Neural crest cell (in vitro differentiated cells): ENCODE data around the gene GALNT17. TPM values are rescaled to one million over a fixed set of nuclear protein-coding genes. Genes with fewer than 3 reads are reported as not detected.

ENCODE experiments used
- DNase-seq: peaks from one replicate; pipeline ENCODE4 v3.0.0; 2021; ENCODE audit warnings: low read depth, mixed read lengths, low spot score
- H3K27ac Mint-ChIP-seq: one replicate; pipeline ENCODE4 v1.8.0; 2021; ENCODE audit warnings: mild to moderate bottlenecking, mixed read lengths; ENCODE audit not compliant: unreplicated experiment
- H3K27me3 Mint-ChIP-seq: 2 replicates; pipeline ENCODE4 v1.8.0; 2021; ENCODE audit warnings: low read depth, mild to moderate bottlenecking, mixed read lengths
- H3K36me3 Mint-ChIP-seq: 2 replicates; pipeline ENCODE4 v1.8.0; 2021; ENCODE audit warnings: low read depth, mild to moderate bottlenecking, mixed read lengths
- H3K4me1 Mint-ChIP-seq: 2 replicates; pipeline ENCODE4 v1.8.0; 2021; ENCODE audit warnings: mixed read lengths
- H3K4me3 Mint-ChIP-seq: one replicate; pipeline ENCODE4 v1.8.0; 2021; ENCODE audit warnings: mild to moderate bottlenecking, mixed read lengths
- H3K9me3 Mint-ChIP-seq: 2 replicates; pipeline ENCODE4 v1.8.0; 2021; ENCODE audit warnings: mixed read lengths
- total RNA-seq: library from RNA; stranded (reverse); gene quantifications from 2 replicates; pipeline ENCODE4 v1.2.1, GENCODE V29; 2021
- TF ChIP-seq, protein P1 (sequence below): fragments of 200-600 bp; sonication (generic); conservative IDR thresholded peaks from 2 replicates; pipeline ENCODE4 v1.5.0; 2021; ENCODE audit warnings: antibody characterized with exemption, mild to moderate bottlenecking

Gene GALNT17
- total RNA-seq, 1 donor from 2014 or later = 11.0 TPM

DNA sequence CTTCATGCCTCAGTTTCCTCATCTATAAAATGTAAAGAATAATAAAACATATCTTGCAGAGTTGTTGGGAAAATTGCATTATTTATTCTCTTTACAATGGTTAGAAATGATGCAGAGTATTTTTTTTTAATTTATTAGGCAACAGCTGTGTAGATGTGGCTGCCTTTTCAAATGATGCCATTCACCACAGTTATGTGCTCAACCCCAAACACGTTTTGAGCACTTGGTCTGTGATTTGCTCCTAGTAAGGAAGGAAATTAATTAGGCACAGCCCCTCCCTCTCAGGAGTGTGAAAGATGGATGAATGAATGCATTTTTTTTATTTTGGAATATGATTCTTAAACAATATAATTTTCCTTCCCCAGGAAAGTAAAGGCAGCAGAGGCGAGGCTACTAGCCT, 575.1 kb downstream of the GALNT17 start:
- TF ChIP-seq, protein P1, sequence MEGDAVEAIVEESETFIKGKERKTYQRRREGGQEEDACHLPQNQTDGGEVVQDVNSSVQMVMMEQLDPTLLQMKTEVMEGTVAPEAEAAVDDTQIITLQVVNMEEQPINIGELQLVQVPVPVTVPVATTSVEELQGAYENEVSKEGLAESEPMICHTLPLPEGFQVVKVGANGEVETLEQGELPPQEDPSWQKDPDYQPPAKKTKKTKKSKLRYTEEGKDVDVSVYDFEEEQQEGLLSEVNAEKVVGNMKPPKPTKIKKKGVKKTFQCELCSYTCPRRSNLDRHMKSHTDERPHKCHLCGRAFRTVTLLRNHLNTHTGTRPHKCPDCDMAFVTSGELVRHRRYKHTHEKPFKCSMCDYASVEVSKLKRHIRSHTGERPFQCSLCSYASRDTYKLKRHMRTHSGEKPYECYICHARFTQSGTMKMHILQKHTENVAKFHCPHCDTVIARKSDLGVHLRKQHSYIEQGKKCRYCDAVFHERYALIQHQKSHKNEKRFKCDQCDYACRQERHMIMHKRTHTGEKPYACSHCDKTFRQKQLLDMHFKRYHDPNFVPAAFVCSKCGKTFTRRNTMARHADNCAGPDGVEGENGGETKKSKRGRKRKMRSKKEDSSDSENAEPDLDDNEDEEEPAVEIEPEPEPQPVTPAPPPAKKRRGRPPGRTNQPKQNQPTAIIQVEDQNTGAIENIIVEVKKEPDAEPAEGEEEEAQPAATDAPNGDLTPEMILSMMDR = no peak
- no peak overlapping the region for H3K27ac Mint-ChIP-seq
- peaks cover 13% of the 10 kb centered on the region for H3K9me3 Mint-ChIP-seq
- DNase-seq = no peak
- no peak overlapping the region for H3K4me3 Mint-ChIP-seq
- H3K4me1 Mint-ChIP-seq = peaks cover 20% of the 10 kb centered on the region
- no peaks in the 10 kb centered on the region for H3K27me3 Mint-ChIP-seq
- peaks cover 7% of the 10 kb centered on the region for H3K36me3 Mint-ChIP-seq

DNA sequence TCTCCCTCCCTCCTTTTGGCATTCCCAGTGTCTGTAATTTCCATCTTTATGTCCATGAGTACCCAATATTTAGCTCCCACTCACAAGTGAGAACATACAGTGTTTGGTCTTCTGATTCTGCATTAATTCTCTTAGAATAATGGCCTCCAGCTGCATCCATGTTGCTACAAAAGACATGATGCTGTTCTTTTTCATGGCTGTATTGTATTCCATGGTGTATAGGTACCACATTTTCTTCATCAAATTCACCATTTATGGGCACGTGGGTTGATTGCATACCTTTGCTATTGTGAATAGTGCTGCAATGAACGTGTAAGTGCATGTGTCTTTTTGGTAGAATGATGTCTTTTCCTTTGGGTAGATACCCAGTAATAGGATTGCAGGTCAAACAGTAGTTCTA, 576.8 kb downstream of the GALNT17 start:
- TF ChIP-seq, protein P1 = no peak
- Mint-ChIP-seq H3K9me3 (peaks cover 9% of the 10 kb centered on the region), H3K36me3 (peaks cover 7% of the 10 kb centered on the region), H3K4me3 (no peak overlapping the region), H3K4me1 (peaks cover 17% of the 10 kb centered on the region), H3K27ac (no peak overlapping the region), H3K27me3 (no peaks in the 10 kb centered on the region)
- no peak for DNase-seq

DNA sequence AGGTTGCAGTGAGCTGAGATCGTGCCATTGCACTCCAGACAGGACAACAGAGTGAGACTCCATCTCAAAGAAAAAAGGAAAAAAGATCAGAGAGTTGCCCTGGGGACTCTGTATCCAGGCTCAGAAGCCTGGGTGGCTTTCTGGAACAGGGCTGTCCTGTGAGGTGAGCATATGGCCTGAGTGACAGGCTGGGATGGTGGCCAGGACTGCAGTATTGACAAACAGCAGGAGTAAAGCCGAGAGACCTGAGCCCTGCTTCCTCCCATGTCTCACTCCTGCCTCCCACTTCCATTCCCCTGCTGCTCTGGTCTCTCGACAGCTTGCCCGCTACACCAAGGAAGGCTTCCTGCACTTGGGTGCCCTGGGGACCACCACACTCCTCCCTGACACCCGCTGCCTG, 578.5 kb downstream of the GALNT17 start:
- TF ChIP-seq, protein P1 = no peak
- Mint-ChIP-seq H3K4me3 (no peak overlapping the region), H3K27ac (no peak overlapping the region)

DNA sequence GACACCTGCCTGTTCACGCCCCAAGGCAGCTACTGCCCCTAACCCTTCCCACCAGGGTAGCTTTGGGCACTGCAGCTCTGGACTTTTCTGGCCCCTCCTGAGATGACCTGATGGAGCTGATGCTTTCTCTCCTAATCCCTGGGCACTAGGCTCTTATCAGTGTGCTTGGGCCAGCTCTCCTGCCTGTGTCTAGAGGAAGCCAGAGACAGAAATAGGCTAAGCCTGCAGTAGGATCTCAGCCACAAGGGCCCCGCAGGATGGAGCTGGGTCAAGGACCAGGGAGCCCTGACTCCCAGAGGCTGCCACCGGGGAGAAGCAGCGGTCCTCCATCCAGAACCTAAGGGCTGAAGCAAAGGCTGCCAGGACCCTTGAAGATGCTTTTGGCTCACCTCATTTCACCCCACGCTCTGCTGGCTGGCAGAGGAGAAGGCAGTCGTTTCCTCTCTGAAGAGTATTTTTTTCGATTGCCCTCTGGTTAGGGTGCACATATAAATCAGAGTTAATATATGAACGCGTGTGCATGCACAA, 580.8 kb downstream of the GALNT17 start:
- DNase-seq = no peak
- Mint-ChIP-seq H3K27ac (no peak overlapping the region), H3K9me3 (peaks cover 2% of the 10 kb centered on the region), H3K27me3 (no peaks in the 10 kb centered on the region), H3K4me3 (no peak overlapping the region), H3K4me1 (peaks cover 14% of the 10 kb centered on the region), H3K36me3 (peaks cover 3% of the 10 kb centered on the region)
- TF ChIP-seq, protein P1 = no peak

More for the DNA sequence above, 578.5 kb downstream of the GALNT17 start:
- Mint-ChIP-seq H3K36me3 (peaks cover 5% of the 10 kb centered on the region), H3K9me3 (peaks cover 5% of the 10 kb centered on the region), H3K4me1 (peaks cover 2% of the 10 kb centered on the region), H3K27me3 (no peaks in the 10 kb centered on the region)
- no peak for DNase-seq

DNA sequence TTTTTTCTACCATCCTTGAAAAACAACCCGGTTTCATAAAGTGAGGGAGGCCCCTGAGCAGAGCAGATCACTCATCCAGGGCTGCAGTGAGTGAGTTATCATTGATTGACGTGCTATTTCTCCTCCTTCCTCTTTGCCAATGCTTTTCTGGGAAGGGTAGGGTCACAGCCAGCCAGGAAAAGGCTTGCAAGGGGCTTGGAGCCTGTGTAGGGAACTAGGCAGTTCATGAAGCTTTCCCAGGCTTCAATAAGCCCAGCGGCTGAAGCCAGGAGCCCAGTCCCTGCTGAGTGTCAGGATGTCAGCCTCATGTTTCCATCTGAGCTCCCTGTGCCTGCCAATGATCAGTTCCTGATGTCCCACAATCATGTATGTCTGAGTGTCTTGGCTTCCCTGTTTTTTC, 584.7 kb downstream of the GALNT17 start:
- Mint-ChIP-seq H3K27ac (no peak overlapping the region), H3K4me1 (peaks cover 15% of the 10 kb centered on the region), H3K27me3 (no peaks in the 10 kb centered on the region), H3K9me3 (no peaks in the 10 kb centered on the region), H3K4me3 (no peak overlapping the region), H3K36me3 (no peaks in the 10 kb centered on the region)
- TF ChIP-seq, protein P1 = no peak
- DNase-seq = no peak
